Fibroblast of mammary gland (primary cell): Measurements from ENCODE around the gene KIF11.

ENCODE experiments used
- DNase-seq: peaks from one replicate; pipeline ENCODE4 v3.0.0-alpha.2; 2010; ENCODE audit warnings: low read depth
- H3K4me3 ChIP-seq: 2 replicates; pipeline ENCODE4 v1.5.1; 2011; ENCODE audit warnings: low read depth, mild to moderate bottlenecking, low read length, moderate library complexity; ENCODE audit not compliant: control insufficient read depth
- TF ChIP-seq, protein P1 (sequence below): conservative IDR thresholded peaks from 2 replicates; pipeline ENCODE4 v1.5.1; 2011; ENCODE audit warnings: low read depth, low read length, inconsistent platforms; ENCODE audit not compliant: control insufficient read depth, insufficient read depth

KIF11 gene

DNA sequence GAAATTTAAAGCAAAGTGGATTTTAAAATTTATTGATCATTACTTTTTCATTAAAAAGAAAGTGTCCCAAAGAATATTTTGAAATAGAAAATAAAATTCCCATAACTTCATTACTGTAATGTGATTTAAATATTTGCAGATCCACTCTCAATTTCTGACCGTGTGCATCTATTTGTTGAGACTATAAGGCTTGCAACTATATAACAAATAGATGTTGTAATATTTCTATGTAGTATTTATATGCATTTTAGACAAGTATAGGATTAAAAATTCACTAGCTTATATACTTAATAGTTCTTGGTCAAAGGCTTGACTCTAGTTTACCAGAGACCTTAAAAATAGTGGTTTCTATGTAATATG lies 100.6 kb downstream of the KIF11 start:
- TF ChIP-seq, protein P1, sequence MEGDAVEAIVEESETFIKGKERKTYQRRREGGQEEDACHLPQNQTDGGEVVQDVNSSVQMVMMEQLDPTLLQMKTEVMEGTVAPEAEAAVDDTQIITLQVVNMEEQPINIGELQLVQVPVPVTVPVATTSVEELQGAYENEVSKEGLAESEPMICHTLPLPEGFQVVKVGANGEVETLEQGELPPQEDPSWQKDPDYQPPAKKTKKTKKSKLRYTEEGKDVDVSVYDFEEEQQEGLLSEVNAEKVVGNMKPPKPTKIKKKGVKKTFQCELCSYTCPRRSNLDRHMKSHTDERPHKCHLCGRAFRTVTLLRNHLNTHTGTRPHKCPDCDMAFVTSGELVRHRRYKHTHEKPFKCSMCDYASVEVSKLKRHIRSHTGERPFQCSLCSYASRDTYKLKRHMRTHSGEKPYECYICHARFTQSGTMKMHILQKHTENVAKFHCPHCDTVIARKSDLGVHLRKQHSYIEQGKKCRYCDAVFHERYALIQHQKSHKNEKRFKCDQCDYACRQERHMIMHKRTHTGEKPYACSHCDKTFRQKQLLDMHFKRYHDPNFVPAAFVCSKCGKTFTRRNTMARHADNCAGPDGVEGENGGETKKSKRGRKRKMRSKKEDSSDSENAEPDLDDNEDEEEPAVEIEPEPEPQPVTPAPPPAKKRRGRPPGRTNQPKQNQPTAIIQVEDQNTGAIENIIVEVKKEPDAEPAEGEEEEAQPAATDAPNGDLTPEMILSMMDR, result no peak
- no peak overlapping the region for H3K4me3 ChIP-seq
- no peak for DNase-seq

DNA sequence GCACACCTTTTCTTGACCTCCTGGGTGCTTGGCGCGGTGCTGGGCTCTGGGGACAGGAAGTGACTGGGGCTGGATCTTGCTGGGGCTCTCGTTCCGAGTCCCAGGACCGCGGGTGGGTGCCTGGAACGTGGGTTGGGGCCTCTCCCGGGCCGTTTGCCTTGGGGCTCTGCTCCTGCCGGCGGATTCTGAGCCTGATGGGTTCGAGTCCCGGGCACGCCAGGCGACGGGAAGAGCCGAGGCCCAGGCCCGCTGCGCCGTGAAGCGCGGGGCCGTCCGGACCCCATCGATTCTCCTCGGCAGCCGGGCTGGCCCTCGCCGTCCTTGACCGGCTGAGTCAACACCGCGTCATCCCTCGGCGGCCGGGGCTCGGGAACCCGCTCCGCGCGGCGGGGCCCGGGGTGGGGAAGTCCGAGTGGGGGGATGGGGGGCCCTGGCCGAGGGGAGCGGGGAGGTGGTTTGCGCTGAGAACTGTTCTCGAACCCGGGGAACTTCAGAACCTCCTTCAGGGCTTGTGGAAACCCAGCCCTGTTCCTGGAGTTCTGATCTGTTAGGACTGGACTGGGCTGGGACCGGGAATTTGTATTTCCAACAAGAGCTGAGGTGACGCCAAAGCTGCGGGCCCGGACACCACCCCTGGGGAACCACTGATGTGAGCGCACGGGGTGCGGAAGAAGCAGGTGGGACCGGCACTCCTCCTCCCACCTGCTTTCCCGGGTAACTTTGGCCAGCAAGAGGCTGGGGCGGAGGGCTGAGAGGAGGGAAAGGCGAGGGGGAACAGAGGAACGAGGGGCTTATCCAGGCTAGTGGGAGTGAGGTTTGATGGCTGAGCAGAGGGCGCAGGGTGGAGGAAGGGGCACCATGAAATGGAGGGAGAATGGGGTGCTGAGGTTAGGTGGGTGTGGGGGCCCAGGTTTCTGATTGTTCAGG lies 103.0 kb downstream of the KIF11 start:
- DNase-seq, result peak; percentile 45
- TF ChIP-seq, protein P1, result no peak
- peak overlapping the region; percentile 42 for H3K4me3 ChIP-seq

DNA sequence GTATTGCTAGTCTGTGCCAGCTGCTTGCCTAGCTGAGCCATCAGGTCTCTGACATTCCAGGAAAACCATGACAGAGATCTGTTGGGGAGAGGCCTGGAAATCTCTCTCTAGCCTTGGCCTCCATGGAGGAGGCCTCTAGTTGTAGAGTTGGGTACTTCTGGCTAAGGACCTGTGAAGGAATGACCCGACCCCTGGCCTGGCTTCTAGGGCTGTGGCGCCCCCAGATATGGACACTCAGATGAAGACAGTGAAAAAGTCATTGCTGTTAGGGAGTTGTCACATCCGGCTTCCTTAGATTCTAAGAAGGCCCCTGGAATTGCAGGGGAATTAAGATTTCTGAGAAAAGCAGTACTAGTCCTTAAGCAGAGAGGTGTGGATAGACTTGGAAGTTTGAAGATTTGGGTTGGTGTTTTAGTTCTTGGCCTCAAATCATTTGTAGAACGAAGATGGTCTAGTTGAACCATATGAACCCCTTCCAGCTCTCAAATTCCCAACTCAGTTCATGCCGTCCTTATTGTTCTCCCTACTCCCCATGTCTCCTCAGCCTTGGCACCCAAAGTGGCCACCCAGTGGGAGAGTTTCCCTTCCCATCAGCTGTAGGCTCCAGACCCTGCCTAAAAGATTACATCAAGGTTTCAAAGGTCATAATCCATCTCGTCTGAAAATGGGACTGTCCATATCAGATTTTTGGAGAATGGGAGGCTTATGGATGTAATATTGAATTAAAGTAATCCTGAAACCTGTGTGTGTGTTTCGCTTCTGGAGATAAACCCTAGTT lies 103.9 kb downstream of the KIF11 start:
- TF ChIP-seq, protein P1, result peak; percentile 3
- H3K4me3 ChIP-seq, result no peak overlapping the region
- no peak for DNase-seq

DNA sequence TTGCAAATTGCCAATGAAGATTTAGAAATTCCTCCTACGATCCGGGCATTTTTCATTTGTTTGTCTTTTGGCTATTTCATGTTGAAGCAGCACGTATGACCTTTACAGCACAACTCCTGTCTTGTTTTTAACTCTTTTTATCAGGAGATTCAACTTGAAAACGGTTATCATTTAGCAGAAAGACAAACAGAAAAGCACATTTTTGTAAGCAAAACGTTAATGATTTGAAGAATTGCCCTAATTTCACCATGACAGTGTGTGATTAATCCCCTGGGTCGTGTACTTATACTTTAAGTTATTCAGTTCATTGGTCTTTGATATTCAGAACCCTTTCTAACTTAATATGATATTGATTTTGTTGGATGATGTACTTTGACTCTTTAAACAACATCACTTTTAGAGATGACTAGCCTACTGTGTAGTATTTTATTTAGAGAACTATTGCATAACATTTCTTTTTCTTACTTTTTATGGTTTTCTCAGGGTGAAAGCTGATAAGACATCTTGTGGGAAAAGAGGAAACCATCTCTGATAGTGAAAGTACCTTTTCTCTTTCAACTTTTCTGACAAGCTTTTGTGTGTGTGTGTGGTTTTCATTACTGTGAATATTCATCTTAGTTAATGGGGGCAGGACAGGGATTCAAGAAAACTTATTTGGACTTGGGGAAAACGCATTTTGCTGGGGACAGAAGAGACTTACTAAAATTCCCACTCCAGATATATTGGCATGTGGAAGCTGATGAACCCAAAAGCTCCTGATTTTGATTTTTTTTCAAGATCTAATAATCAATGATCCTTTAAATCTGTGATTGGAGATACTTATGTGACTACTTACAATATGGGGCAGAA lies 105.0 kb downstream of the KIF11 start:
- DNase-seq, result no peak
- no peak overlapping the region for H3K4me3 ChIP-seq
- TF ChIP-seq, protein P1, result no peak

DNA sequence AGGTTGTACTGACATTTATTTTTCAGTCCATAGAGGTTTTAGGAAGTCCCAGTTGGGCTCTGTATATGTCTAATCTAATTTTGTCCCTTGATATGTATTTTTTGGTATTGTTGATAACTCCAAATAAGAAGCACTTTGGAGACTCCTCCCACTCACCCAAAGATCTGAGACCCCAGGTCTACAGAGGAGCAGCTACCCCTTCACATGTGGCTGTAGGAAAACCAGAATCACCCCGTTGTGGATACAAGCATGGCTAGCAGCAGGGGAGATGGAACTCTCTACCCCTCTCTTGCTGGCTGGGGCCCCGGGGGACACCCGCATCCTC lies 106.2 kb downstream of the KIF11 start:
- DNase-seq, result no peak
- TF ChIP-seq, protein P1, result no peak
- H3K4me3 ChIP-seq, result peak overlapping the region; percentile 54
